GM19468 (cell line): ENCODE measurements around the gene SDC1.
"Not testable (repeated sequence)": the region's sequence is repeated elsewhere in the genome, so short reads cannot be mapped to it uniquely, and the experiment has no call there.

Experiments used
- ATAC-seq: cut with Tn5 transposase; IDR thresholded peaks from one replicate; pipeline ENCODE4 v1.9.1; 2021; ENCODE audit warnings: mild to moderate bottlenecking, moderate library complexity, moderate number of reproducible peaks; ENCODE audit not compliant: unreplicated experiment; ENCODE audit errors: extremely low read depth

Gene SDC1

GRCh38 chr2:20224716-20225293 lies at the start of gene SDC1:
SDC1 (minus strand) TSS chr2:20225130; CDS start chr2:20224867, 263 bp downstream.
- no peak for ATAC-seq

- no peak for ATAC-seq
Observed at GRCh38 chr2:20273042-20273441, 48.1 kb upstream of the SDC1 start.

- ATAC-seq: not testable (repeated sequence)
Observed at GRCh38 chr2:20268317-20268716, 43.4 kb upstream of the SDC1 start.

GRCh38 chr2:20267529-20267928 lies 42.6 kb upstream of the SDC1 start:
- ATAC-seq: no peak

- ATAC-seq: no peak
Observed at GRCh38 chr2:20264629-20265028, 39.7 kb upstream of the SDC1 start.

- no peak for ATAC-seq
Observed at GRCh38 chr2:20257411-20257810, 32.5 kb upstream of the SDC1 start.

- no peak for ATAC-seq
Observed at GRCh38 chr2:20254731-20255130, 29.8 kb upstream of the SDC1 start.

GRCh38 chr2:20250436-20250835 lies 25.5 kb upstream of the SDC1 start:
- ATAC-seq: no peak

- no peak for ATAC-seq
Observed at GRCh38 chr2:20249170-20249569, 24.2 kb upstream of the SDC1 start.

GRCh38 chr2:20247084-20247483 lies 22.2 kb upstream of the SDC1 start:
- ATAC-seq: no peak

GRCh38 chr2:20243637-20244036 lies 18.7 kb upstream of the SDC1 start:
- not testable (repeated sequence) for ATAC-seq

GRCh38 chr2:20242727-20243377 lies 17.9 kb upstream of the SDC1 start:
- ATAC-seq: no peak

- ATAC-seq: no peak
Observed at GRCh38 chr2:20241973-20242726, 17.2 kb upstream of the SDC1 start.

GRCh38 chr2:20240291-20240690 lies 15.4 kb upstream of the SDC1 start:
- ATAC-seq: not testable (repeated sequence)

GRCh38 chr2:20236496-20236895 lies 11.6 kb upstream of the SDC1 start:
- ATAC-seq: no peak

- ATAC-seq: no peak
Observed at GRCh38 chr2:20235655-20236305, 10.8 kb upstream of the SDC1 start.

GRCh38 chr2:20234597-20234996 lies 9.7 kb upstream of the SDC1 start:
- ATAC-seq: not testable (repeated sequence)

- no peak for ATAC-seq
Observed at GRCh38 chr2:20232837-20233207, 7.9 kb upstream of the SDC1 start.

GRCh38 chr2:20231598-20232026 lies 6.7 kb upstream of the SDC1 start:
- ATAC-seq: no peak

- ATAC-seq: no peak
Observed at GRCh38 chr2:20231159-20231558, 6.2 kb upstream of the SDC1 start.

- no peak for ATAC-seq
Observed at GRCh38 chr2:20230114-20230425, 5.1 kb upstream of the SDC1 start.
